ENCODE measurements around the gene ASAP2.
"Not testable (repeated sequence)": the region's sequence is repeated elsewhere in the genome, so short reads cannot be mapped to it uniquely, and the experiment has no call there.

ASAP2 gene

DNA sequence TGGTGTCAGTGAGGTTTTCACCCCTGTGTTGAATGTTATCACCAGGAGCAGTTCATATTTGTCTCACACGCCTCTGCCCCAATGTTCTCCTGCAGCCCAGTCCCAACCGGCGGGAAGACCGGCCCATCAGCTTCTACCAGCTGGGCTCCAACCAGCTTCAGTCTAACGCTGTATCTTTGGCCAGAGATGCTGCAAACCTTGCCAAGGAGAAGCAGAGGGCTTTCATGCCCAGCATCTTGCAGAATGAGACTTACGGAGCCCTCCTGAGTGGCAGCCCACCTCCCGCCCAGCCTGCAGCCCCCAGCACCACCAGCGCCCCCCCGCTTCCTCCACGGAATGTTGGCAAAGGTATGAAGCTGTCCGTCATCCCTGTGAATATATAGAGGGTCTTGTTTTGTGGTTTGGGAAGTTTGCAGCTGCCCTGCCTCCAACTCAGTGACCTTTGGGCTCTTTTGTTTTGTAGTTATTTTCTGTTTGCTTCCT, 181.6 kb downstream of the ASAP2 start:
- no peak overlapping the region for H3K9ac ChIP-seq (ENCODE audit: low read length)
- H3K4me3 ChIP-seq (ENCODE audit: low read length), result no peak overlapping the region
- H3K36me3 ChIP-seq (ENCODE audit: control insufficient read depth, low read depth, low read length), result peaks cover 20% of the 10 kb centered on the region
- no peaks in the 10 kb centered on the region for H3K27me3 ChIP-seq (ENCODE audit: control insufficient read depth, insufficient read depth, low read length)
- H3K4me1 ChIP-seq (ENCODE audit: control insufficient read depth, low read depth, low read length), result peaks cover 8% of the 10 kb centered on the region
- H3K27ac ChIP-seq (ENCODE audit: low read length), result no peak overlapping the region
- H3K9me3 ChIP-seq (ENCODE audit: control insufficient read depth, low read depth, low read length), result no peaks in the 10 kb centered on the region

DNA sequence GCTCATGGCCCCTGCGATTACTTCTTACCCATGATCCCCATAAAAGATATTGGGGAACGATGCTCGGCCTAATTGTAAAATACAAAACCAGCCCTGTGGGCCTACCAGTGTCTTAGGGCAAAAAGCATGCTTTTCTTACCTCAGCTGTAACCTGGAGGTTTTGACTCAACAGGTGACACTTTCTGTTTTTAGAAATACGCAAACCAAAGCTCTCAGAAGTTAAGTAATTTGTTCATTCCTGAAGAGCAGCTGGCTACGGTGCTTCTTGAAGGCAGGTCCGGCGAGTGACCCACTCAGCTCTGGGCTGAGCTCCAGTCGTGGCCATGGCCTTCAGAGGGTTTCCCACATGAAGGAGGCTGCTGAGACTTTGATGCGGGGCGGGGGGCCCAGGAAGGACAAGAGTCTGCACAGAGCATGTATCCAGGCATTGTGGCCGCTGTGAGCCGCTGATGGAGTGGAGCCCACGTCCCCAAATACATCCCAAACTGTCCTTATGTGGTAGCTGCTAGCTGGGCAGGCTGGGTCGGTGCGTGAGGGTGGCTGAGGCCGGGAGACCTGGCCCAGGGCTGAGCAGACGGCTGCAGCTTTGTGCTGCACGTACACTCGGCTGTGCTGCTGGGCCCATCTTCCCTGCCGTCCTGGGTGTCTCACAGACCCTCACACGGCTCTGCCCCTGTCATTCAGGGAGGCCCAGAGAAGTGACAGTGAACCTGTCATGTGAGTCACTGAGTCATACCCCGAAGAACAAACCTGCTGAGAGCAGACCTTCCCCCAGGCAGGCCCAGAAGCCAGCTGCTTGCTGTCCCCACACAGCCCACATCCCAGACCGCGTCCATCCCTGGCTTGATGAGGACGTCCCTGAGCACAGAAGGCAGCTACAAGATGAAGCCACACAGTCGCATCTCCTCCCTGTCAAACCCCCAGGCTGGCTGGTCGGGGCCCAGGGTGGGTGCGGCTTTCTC, 182.6 kb downstream of the ASAP2 start:
- no peak overlapping the region for H3K9ac ChIP-seq (ENCODE audit: low read length)

DNA sequence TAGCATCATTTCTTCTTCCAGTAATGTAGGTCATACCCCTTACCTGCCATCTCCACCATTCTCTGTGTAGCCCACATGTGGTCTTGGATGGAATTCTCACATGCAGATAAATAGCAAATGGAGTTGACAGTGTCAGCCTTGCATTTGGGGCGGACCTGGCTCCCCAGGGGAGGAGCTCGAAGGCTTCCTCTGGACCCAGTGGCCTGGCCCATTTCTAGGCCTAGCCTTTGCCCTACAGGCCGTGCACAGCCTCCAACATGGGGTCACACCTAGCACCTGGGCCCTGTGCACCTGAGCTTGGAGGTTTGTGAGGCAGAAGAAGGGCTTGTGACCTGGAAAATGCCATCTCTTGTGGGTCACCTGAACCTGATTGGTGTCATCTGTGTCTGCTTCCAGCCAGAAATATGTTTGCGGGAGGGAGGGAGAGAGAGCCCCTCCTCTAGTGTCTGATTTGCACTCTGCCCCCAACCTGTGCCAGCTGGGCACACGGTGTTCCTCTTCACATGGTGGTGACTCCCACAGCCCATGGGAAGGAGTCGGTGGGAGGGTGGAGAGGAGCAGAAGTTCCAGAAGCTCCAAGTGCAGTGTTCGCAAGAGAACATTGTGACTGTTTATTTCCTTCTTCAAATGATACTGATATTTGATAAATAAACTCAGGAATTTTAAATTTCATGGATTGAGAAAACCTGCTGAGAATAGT, 183.7 kb downstream of the ASAP2 start:
- H3K36me3 ChIP-seq (ENCODE audit: control insufficient read depth, low read depth, low read length), result peaks cover 23% of the 10 kb centered on the region
- H3K9me3 ChIP-seq (ENCODE audit: control insufficient read depth, low read depth, low read length), result no peaks in the 10 kb centered on the region
- no peak overlapping the region for H3K9ac ChIP-seq (ENCODE audit: low read length)
- no peak overlapping the region for H3K4me3 ChIP-seq (ENCODE audit: low read length)
- no peak overlapping the region for H3K27ac ChIP-seq (ENCODE audit: low read length)
- H3K27me3 ChIP-seq (ENCODE audit: control insufficient read depth, insufficient read depth, low read length), result no peaks in the 10 kb centered on the region
- peaks cover 11% of the 10 kb centered on the region for H3K4me1 ChIP-seq (ENCODE audit: control insufficient read depth, low read depth, low read length)

More for the DNA sequence above, 182.6 kb downstream of the ASAP2 start:
- H3K27ac ChIP-seq (ENCODE audit: low read length), result no peak overlapping the region
- no peaks in the 10 kb centered on the region for H3K9me3 ChIP-seq (ENCODE audit: control insufficient read depth, low read depth, low read length)
- no peak overlapping the region for H3K4me3 ChIP-seq (ENCODE audit: low read length)
- H3K36me3 ChIP-seq (ENCODE audit: control insufficient read depth, low read depth, low read length), result peaks cover 20% of the 10 kb centered on the region
- H3K27me3 ChIP-seq (ENCODE audit: control insufficient read depth, insufficient read depth, low read length), result no peaks in the 10 kb centered on the region
- H3K4me1 ChIP-seq (ENCODE audit: control insufficient read depth, low read depth, low read length), result peaks cover 11% of the 10 kb centered on the region

DNA sequence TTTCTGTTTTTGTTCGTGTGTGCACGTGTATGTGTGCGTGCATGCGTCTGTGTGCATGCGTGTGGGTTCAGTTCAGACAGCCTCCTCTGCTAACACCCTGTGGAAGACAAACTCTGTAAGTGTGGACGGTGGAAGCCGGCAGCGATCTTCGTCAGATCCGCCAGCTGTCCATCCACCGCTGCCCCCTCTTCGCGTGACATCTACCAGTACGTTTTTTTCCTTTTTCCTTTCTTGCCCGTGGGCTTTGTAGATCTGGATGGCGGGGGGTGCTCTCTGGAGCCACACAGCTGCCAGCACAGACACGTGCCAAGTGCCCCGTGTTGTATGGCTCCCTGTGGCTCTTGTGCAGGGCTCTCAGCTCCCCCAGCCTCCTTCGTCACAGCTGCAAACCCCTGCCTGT, 184.4 kb downstream of the ASAP2 start:
- Histone ChIP-seq H3K4me3 (ENCODE audit: low read length) (no peak overlapping the region), H3K27ac (ENCODE audit: low read length) (no peak overlapping the region), H3K9ac (ENCODE audit: low read length) (no peak overlapping the region), H3K9me3 (ENCODE audit: control insufficient read depth, low read depth, low read length) (no peaks in the 10 kb centered on the region), H3K36me3 (ENCODE audit: control insufficient read depth, low read depth, low read length) (peaks cover 16% of the 10 kb centered on the region), H3K4me1 (ENCODE audit: control insufficient read depth, low read depth, low read length) (peaks cover 11% of the 10 kb centered on the region), H3K27me3 (ENCODE audit: control insufficient read depth, insufficient read depth, low read length) (no peaks in the 10 kb centered on the region)

DNA sequence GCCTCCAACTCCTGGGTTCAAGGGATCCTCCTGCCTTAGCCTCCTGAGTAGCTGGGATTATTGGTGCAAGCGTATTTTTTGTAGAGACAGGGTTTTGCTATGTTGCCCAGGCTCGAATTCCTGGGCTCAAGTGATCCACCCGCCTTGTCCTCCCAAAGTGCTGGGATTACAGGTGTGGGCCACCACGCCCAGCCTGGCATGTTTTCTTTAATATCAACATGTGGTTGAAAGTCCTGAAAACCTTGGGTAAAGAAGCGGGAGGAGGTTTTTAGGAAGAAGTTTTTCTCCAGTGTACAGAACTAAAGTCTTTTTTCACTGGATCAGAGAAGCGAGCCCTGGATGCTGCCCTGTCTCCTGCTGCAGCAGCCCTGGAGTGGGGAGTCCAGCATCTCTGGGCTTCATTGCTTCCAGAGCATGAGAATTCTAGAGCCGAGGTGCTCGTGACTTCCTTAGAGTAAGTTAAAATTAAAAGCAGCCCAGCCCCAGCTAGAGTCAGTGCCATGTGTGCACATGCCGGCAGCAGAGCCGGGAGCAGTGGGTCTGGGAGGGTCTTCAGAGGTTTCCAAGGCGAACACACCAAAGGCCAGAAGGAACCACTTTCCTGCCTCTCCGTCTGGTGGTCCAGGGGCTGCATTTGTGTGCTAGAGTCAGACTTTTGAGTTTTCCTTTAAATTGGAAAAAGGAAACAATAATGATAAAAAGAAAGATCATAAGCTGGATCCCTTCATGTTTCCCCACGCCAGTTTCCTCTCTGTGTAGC, 185.5 kb downstream of the ASAP2 start:
- Histone ChIP-seq H3K36me3 (ENCODE audit: control insufficient read depth, low read depth, low read length) (peaks cover 16% of the 10 kb centered on the region), H3K27ac (ENCODE audit: low read length) (no peak overlapping the region), H3K9ac (ENCODE audit: low read length) (no peak overlapping the region), H3K9me3 (ENCODE audit: control insufficient read depth, low read depth, low read length) (no peaks in the 10 kb centered on the region), H3K4me3 (ENCODE audit: low read length) (no peak overlapping the region), H3K27me3 (ENCODE audit: control insufficient read depth, insufficient read depth, low read length) (no peaks in the 10 kb centered on the region), H3K4me1 (ENCODE audit: control insufficient read depth, low read depth, low read length) (peaks cover 11% of the 10 kb centered on the region)

DNA sequence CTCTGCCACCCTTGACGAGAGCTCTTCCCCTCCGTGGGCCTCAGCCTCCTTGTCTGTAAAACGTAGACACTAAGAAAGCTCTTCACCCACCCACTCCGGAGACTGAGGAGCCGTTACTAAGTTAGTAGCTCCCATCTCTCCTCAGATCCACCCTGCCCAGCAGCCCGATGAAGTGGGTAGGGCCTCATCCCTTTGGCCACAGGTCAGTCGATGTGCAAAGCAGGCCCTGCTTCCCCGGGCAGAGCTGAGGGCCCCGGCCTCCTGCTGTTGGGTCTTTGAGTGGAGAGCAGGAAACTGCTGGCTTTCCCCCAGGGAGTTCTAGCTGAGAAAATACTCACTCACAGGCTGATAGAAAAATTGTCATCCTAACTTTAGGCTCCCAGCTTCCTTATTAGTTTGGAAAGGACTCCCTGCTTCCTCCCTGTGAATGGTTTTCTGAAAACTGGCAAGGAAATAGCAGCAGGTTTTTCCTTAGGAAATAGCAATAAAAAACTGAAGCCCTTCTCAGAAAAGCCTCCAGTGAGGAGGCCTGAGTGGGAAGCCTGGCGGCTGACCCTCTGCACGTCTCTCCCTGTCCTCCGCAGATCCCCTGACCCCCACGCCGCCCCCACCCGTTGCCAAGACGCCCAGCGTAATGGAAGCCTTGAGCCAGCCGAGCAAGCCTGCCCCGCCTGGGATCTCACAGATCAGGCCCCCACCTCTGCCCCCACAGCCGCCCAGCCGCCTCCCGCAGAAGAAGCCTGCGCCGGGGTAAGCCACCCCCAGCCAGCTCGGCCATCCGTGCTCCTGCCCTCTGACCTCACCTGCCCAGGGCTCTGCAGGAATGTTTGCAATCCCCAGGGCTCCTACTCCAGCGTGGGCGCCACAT, 186.5 kb downstream of the ASAP2 start:
- Histone ChIP-seq H3K27ac (ENCODE audit: low read length) (no peak overlapping the region), H3K4me3 (ENCODE audit: low read length) (no peak overlapping the region), H3K36me3 (ENCODE audit: control insufficient read depth, low read depth, low read length) (peaks cover 16% of the 10 kb centered on the region), H3K4me1 (ENCODE audit: control insufficient read depth, low read depth, low read length) (peaks cover 11% of the 10 kb centered on the region), H3K27me3 (ENCODE audit: control insufficient read depth, insufficient read depth, low read length) (no peaks in the 10 kb centered on the region), H3K9ac (ENCODE audit: low read length) (peak overlapping the region; percentile 7), H3K9me3 (ENCODE audit: control insufficient read depth, low read depth, low read length) (no peaks in the 10 kb centered on the region)

DNA sequence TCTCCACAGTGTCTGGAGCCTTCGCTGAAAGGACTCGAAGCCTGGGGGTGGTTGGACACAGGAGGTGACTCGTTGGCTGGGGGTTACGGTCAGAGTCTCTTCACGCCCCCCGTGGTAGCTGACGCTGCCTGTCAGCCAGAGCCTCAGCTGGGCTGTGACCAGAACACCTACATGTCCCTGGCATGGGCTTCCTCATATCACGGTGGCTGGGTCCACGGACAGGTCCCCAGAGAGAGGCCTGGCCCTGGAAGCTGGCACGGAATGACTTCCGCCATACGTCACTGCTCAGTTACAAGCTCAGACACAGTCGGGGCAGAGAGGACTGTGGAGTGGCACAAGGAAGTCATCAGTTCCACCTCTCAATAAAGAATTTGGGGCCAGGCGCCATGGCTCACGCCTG, 188.2 kb downstream of the ASAP2 start:
- Histone ChIP-seq H3K27me3 (ENCODE audit: control insufficient read depth, insufficient read depth, low read length) (no peaks in the 10 kb centered on the region), H3K36me3 (ENCODE audit: control insufficient read depth, low read depth, low read length) (peaks cover 7% of the 10 kb centered on the region), H3K4me3 (ENCODE audit: low read length) (no peak overlapping the region), H3K9me3 (ENCODE audit: control insufficient read depth, low read depth, low read length) (no peaks in the 10 kb centered on the region), H3K27ac (ENCODE audit: low read length) (no peak overlapping the region), H3K4me1 (ENCODE audit: control insufficient read depth, low read depth, low read length) (peaks cover 11% of the 10 kb centered on the region), H3K9ac (ENCODE audit: low read length) (no peak overlapping the region)

DNA sequence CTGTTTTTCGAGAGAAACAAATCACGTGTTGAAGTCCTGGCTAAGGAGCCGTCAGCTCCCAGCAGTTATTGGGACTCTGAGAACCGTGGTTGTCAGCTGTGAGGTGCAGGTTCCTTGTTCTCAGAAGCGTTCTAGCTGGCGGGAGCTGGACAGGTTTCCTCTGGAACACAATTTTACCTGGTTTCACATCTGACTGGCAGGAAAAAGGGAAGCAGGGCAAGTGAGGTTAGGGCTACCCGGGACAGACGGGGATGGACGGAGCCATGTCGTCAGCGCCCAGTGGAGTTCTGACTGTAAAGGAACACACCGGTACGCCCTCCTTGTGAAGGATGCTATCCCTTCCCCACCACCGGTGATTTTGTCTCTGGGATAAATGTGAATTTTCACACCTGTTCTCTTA, 190.6 kb downstream of the ASAP2 start:
- H3K9me3 ChIP-seq (ENCODE audit: control insufficient read depth, low read depth, low read length), result no peaks in the 10 kb centered on the region
- H3K27me3 ChIP-seq (ENCODE audit: control insufficient read depth, insufficient read depth, low read length), result no peaks in the 10 kb centered on the region
- H3K36me3 ChIP-seq (ENCODE audit: control insufficient read depth, low read depth, low read length), result peaks cover 7% of the 10 kb centered on the region
- H3K4me3 ChIP-seq (ENCODE audit: low read length), result no peak overlapping the region
- H3K4me1 ChIP-seq (ENCODE audit: control insufficient read depth, low read depth, low read length), result peaks cover 11% of the 10 kb centered on the region
- no peak overlapping the region for H3K27ac ChIP-seq (ENCODE audit: low read length)
- H3K9ac ChIP-seq (ENCODE audit: low read length), result no peak overlapping the region

DNA sequence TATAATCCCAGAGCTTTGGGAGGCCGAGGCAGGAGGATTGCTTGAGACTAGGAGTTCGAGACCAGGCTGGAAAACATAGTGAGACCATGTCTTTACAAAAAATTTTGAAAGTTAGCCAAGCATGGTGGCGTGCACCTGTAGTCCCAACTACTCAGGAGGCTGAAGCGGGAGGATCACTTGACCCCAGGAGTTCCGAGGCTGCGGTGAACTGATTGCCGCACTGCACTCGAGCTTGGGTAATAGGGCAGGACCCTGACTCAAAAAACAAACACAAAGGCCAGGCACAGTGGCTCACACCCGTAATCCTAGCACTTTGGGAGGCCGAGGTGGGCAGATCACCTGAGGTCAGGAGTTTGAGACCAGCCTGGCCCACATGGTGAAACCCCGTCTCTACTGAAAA, 191.6 kb downstream of the ASAP2 start:
- not testable (repeated sequence) for H3K9ac ChIP-seq (ENCODE audit: low read length); H3K27ac ChIP-seq (ENCODE audit: low read length); H3K4me1 ChIP-seq (ENCODE audit: control insufficient read depth, low read depth, low read length); H3K4me3 ChIP-seq (ENCODE audit: low read length); H3K27me3 ChIP-seq (ENCODE audit: control insufficient read depth, insufficient read depth, low read length); H3K9me3 ChIP-seq (ENCODE audit: control insufficient read depth, low read depth, low read length)
- H3K36me3 ChIP-seq (ENCODE audit: control insufficient read depth, low read depth, low read length), result peaks cover 11% of the 10 kb centered on the region

DNA sequence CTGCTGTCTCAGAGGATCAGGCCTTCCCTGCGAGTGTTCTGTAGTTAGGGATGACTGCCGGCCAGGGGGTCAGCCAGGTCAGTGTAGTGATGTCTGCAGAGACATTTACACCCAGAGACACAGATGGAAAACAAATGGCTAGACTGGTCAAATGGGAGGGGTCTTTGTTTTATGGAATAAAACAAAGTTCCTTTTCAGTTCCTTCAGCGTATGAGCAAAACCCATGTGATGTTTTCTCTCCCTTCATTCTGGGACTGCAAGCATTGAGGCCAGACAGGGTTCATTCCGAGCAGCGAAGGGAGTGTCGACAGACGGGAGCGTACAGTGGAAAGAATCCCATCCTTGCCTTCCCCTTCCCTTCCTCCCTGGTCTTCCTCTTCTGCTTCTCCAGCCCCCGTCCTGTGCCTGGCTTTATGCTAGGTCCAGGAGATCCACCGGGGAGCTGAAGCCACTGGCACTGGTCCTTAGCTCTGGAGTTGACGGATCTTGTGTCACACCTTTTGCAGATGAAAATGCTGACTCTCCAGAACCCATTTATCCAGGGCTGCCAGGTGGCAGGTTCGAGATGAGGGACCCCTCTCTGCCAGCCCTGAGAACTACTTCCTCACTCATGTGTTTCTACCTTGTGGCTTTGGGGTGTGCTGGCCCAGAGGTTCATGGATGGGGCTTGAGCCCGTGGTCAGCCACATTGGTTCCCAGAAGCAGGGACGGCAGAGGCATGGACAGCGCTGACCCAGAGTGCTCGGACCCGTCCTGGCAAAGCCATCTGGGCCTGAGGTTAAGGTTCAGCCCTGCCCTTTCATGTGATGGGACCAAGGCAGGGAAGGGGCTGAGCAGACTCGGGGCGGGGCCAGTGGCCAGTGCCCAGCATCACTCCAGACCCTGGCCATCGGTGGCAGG, 192.5 kb downstream of the ASAP2 start:
- no peak overlapping the region for H3K9ac ChIP-seq (ENCODE audit: low read length)
- H3K27ac ChIP-seq (ENCODE audit: low read length), result no peak overlapping the region
- peaks cover 11% of the 10 kb centered on the region for H3K36me3 ChIP-seq (ENCODE audit: control insufficient read depth, low read depth, low read length)

More for the DNA sequence above, 192.5 kb downstream of the ASAP2 start:
- Histone ChIP-seq H3K27me3 (ENCODE audit: control insufficient read depth, insufficient read depth, low read length) (no peaks in the 10 kb centered on the region), H3K4me3 (ENCODE audit: low read length) (no peak overlapping the region), H3K4me1 (ENCODE audit: control insufficient read depth, low read depth, low read length) (no peaks in the 10 kb centered on the region), H3K9me3 (ENCODE audit: control insufficient read depth, low read depth, low read length) (no peaks in the 10 kb centered on the region)

Measured in iPS-18a (cell line).